WTC11 (cell line): Measurements from ENCODE around the gene C10orf90. TPM values are rescaled to one million over a fixed set of nuclear protein-coding genes. Genes with fewer than 3 reads are reported as not detected.

Experiments used
- ATAC-seq: fragments of 200-7000 bp; cut with Tn5 transposase; 2 replicates; pipeline ENCODE4 v1.10.0; 2021; ENCODE audit warnings: mild to moderate bottlenecking, moderate library complexity
- CTCF ChIA-PET: fragments of 300-600 bp; sonication (Branson Sonifier 250); formaldehyde crosslinking; loops from one replicate; lab custom pipeline; 2021; ENCODE audit warnings: antibody characterized with exemption; lab: Charles Lee
- POLR2A ChIA-PET: fragments of 350-600 bp; sonication (Branson Sonifier 250); formaldehyde crosslinking; loops from one replicate; lab custom pipeline; 2021; ENCODE audit warnings: antibody characterized with exemption; lab: Charles Lee
- DNase-seq: peaks from one replicate; pipeline ENCODE4 v3.0.0; 2021; ENCODE audit warnings: low spot score
- H3K27ac Mint-ChIP-seq: 2 replicates; pipeline ENCODE4 v1.8.0; 2021; ENCODE audit warnings: mixed read lengths
- H3K27me3 Mint-ChIP-seq: 2 replicates; pipeline ENCODE4 v1.8.0; 2021; ENCODE audit warnings: low read depth, mild to moderate bottlenecking, moderate library complexity, mixed read lengths
- H3K36me3 Mint-ChIP-seq: 2 replicates; pipeline ENCODE4 v1.8.0; 2021; ENCODE audit warnings: mixed read lengths
- H3K4me1 Mint-ChIP-seq: 2 replicates; pipeline ENCODE4 v1.8.0; 2022; ENCODE audit warnings: mixed read lengths
- H3K4me3 Mint-ChIP-seq: 2 replicates; pipeline ENCODE4 v1.8.0; 2021; ENCODE audit warnings: mild to moderate bottlenecking, moderate library complexity, mixed read lengths
- H3K9me3 Mint-ChIP-seq: 2 replicates; pipeline ENCODE4 v1.8.0; 2021; ENCODE audit warnings: mixed read lengths
- CREB1 ChIP-seq: sonication (generic); formaldehyde crosslinking; IDR thresholded peaks from 2 replicates; pipeline ENCODE4 v1.8.0; 2023; ENCODE audit warnings: mild to moderate bottlenecking, missing genetic modification reagents
- CREM ChIP-seq: sonication (generic); formaldehyde crosslinking; IDR thresholded peaks from 2 replicates; pipeline ENCODE4 v1.8.1; 2022; ENCODE audit warnings: mild to moderate bottlenecking, missing genetic modification reagents, moderate library complexity
- EMX1 ChIP-seq: fragments of 250-450 bp; sonication (Bioruptor Pico); IDR thresholded peaks from 2 replicates; pipeline ENCODE4 v1.8.0; 2021; ENCODE audit warnings: mild to moderate bottlenecking
- ETV6 ChIP-seq: sonication (generic); formaldehyde crosslinking; IDR thresholded peaks from 2 replicates; pipeline ENCODE4 v1.8.1; 2022; ENCODE audit warnings: mild to moderate bottlenecking, missing genetic modification reagents
- FOXJ3 ChIP-seq: sonication (generic); formaldehyde crosslinking; IDR thresholded peaks from 2 replicates; pipeline ENCODE4 v1.9.0; 2021; ENCODE audit warnings: missing genetic modification reagents, mild to moderate bottlenecking, borderline replicate concordance
- FOXP1 ChIP-seq: sonication (generic); formaldehyde crosslinking; IDR thresholded peaks from 2 replicates; pipeline ENCODE4 v1.8.0; 2022; ENCODE audit warnings: missing genetic modification reagents, mild to moderate bottlenecking, moderate library complexity, borderline replicate concordance
- GTF2I ChIP-seq: fragments of 250-450 bp; sonication (Bioruptor Pico); conservative IDR thresholded peaks from 2 replicates; pipeline ENCODE4 v1.4.0; 2021; ENCODE audit warnings: mild to moderate bottlenecking
- NR1H2 ChIP-seq: sonication (generic); formaldehyde crosslinking; IDR thresholded peaks from 2 replicates; pipeline ENCODE4 v1.9.0; 2021; ENCODE audit warnings: mild to moderate bottlenecking, moderate library complexity, missing genetic modification reagents
- PRRX2 ChIP-seq: fragments of 250-450 bp; sonication (Bioruptor Pico); IDR thresholded peaks from 2 replicates; pipeline ENCODE4 v1.8.0; 2021; ENCODE audit warnings: mild to moderate bottlenecking
- RELA ChIP-seq: sonication (generic); formaldehyde crosslinking; IDR thresholded peaks from 2 replicates; pipeline ENCODE4 v1.8.1; 2022; ENCODE audit warnings: missing genetic modification reagents, mild to moderate bottlenecking, borderline replicate concordance
- TEAD1 ChIP-seq: sonication (generic); formaldehyde crosslinking; IDR thresholded peaks from 2 replicates; pipeline ENCODE4 v1.8.0; 2022; ENCODE audit warnings: mild to moderate bottlenecking, missing genetic modification reagents
- TP53 ChIP-seq: sonication (generic); formaldehyde crosslinking; IDR thresholded peaks from 2 replicates; pipeline ENCODE4 v1.8.1; 2023; ENCODE audit warnings: mild to moderate bottlenecking, missing genetic modification reagents
- ZNF232 ChIP-seq: sonication (generic); formaldehyde crosslinking; IDR thresholded peaks from 2 replicates; pipeline ENCODE4 v1.8.0; 2022; ENCODE audit warnings: mild to moderate bottlenecking, missing genetic modification reagents
- ZNF263 ChIP-seq: sonication (generic); formaldehyde crosslinking; IDR thresholded peaks from 2 replicates; pipeline ENCODE4 v1.8.1; 2022; ENCODE audit warnings: low read depth, mild to moderate bottlenecking, moderate library complexity, missing genetic modification reagents
- ZNF396 ChIP-seq: fragments of 250-450 bp; sonication (Bioruptor Pico); IDR thresholded peaks from 2 replicates; pipeline ENCODE4 v1.8.0; 2021; ENCODE audit warnings: mild to moderate bottlenecking, moderate library complexity, borderline replicate concordance
- total RNA-seq: library from RNA; stranded (reverse); gene quantifications from 3 replicates; pipeline ENCODE4 v1.2.3, GENCODE V29; 2021
- TF ChIP-seq, protein P1 (sequence below): fragments of 200-600 bp; IDR thresholded peaks from 2 replicates; pipeline ENCODE4 v1.8.0; 2022; ENCODE audit warnings: antibody characterized with exemption
- TF ChIP-seq, protein P2 (sequence below): sonication (generic); formaldehyde crosslinking; IDR thresholded peaks from 2 replicates; pipeline ENCODE4 v1.8.1; 2022; ENCODE audit warnings: mild to moderate bottlenecking, missing genetic modification reagents, moderate library complexity, borderline replicate concordance
- TF ChIP-seq, protein P3 (sequence below): sonication (generic); formaldehyde crosslinking; IDR thresholded peaks from 2 replicates; pipeline ENCODE4 v1.8.1; 2023; ENCODE audit warnings: mild to moderate bottlenecking, moderate library complexity, missing genetic modification reagents
- TF ChIP-seq, protein P4 (sequence below): sonication (generic); formaldehyde crosslinking; conservative IDR thresholded peaks from 2 replicates; pipeline ENCODE4 v1.8.1; 2023; ENCODE audit warnings: mild to moderate bottlenecking, low read depth, missing genetic modification reagents, moderate library complexity
- TF ChIP-seq, protein P5 (sequence below): sonication (generic); formaldehyde crosslinking; IDR thresholded peaks from 2 replicates; pipeline ENCODE4 v1.8.1; 2023; ENCODE audit warnings: mild to moderate bottlenecking, missing genetic modification reagents, borderline replicate concordance

Gene C10orf90
- total RNA-seq, 1 experiment from 2014 or later, result 0.85 TPM

DNA sequence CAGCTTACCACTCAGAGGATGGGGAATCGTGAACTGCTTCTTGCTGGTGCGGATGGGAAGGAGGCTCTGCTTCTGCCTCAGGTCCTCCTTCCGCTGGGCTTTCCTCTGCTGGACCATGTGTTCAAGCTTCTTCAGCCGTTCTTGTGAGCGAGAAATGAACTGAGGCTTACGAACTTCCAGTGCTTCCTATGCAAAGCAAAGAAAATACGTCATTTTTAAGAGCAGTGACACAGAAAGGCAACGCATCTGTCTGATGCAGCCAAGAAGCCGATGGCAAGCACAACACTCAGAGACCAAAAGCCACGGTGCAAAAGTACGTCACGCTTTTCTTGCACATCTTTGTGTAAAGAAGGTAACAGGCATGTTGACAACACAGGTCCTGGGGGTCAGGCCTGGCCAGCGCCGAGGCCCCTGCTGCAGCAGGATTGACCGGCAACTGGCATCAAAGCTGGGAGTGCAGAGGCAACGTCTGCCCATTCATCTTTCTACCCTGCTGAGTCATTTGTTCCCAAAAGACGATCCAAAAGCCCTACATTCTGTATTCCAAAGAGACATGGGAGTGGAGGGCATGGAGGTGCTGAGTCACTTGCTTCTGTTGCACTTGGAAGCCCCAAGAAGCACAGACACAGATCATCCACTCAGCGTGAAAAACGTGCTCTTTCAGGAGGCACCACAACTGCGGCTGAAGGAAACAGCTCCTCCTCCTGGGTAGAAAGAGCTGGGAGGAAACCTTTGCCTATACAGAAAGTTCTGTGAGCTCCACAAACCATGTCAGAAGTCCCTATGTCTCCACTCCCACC, 211.3 kb downstream of the C10orf90 start:
- Mint-ChIP-seq H3K9me3 (peaks cover 8% of the 10 kb centered on the region), H3K4me1 (no peaks in the 10 kb centered on the region), H3K36me3 (no peaks in the 10 kb centered on the region), H3K27me3 (peaks cover 12% of the 10 kb centered on the region), H3K27ac (no peak overlapping the region), H3K4me3 (no peak overlapping the region)
- no peak for DNase-seq
- TF ChIP-seq FOXP1 (no peak), RELA (CRISPR knock-in tag) (no peak), ZNF396 (CRISPR knock-in tag) (no peak), ETV6 (CRISPR knock-in tag) (no peak), NR1H2 (CRISPR knock-in tag) (no peak), GTF2I (CRISPR knock-in tag) (no peak), EMX1 (CRISPR knock-in tag) (no peak), ZNF232 (CRISPR knock-in tag) (no peak), CREM (CRISPR knock-in tag) (no peak), FOXJ3 (CRISPR knock-in tag) (no peak), PRRX2 (CRISPR knock-in tag) (no peak), TEAD1 (CRISPR knock-in tag) (no peak), CREB1 (CRISPR knock-in tag) (no peak), TP53 (CRISPR knock-in tag) (no peak), ZNF263 (no peak)
- TF ChIP-seq, protein P1, sequence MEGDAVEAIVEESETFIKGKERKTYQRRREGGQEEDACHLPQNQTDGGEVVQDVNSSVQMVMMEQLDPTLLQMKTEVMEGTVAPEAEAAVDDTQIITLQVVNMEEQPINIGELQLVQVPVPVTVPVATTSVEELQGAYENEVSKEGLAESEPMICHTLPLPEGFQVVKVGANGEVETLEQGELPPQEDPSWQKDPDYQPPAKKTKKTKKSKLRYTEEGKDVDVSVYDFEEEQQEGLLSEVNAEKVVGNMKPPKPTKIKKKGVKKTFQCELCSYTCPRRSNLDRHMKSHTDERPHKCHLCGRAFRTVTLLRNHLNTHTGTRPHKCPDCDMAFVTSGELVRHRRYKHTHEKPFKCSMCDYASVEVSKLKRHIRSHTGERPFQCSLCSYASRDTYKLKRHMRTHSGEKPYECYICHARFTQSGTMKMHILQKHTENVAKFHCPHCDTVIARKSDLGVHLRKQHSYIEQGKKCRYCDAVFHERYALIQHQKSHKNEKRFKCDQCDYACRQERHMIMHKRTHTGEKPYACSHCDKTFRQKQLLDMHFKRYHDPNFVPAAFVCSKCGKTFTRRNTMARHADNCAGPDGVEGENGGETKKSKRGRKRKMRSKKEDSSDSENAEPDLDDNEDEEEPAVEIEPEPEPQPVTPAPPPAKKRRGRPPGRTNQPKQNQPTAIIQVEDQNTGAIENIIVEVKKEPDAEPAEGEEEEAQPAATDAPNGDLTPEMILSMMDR, result no peak
- TF ChIP-seq, protein P2, sequence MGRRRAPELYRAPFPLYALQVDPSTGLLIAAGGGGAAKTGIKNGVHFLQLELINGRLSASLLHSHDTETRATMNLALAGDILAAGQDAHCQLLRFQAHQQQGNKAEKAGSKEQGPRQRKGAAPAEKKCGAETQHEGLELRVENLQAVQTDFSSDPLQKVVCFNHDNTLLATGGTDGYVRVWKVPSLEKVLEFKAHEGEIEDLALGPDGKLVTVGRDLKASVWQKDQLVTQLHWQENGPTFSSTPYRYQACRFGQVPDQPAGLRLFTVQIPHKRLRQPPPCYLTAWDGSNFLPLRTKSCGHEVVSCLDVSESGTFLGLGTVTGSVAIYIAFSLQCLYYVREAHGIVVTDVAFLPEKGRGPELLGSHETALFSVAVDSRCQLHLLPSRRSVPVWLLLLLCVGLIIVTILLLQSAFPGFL (CRISPR knock-in tag), result no peak
- TF ChIP-seq, protein P3, sequence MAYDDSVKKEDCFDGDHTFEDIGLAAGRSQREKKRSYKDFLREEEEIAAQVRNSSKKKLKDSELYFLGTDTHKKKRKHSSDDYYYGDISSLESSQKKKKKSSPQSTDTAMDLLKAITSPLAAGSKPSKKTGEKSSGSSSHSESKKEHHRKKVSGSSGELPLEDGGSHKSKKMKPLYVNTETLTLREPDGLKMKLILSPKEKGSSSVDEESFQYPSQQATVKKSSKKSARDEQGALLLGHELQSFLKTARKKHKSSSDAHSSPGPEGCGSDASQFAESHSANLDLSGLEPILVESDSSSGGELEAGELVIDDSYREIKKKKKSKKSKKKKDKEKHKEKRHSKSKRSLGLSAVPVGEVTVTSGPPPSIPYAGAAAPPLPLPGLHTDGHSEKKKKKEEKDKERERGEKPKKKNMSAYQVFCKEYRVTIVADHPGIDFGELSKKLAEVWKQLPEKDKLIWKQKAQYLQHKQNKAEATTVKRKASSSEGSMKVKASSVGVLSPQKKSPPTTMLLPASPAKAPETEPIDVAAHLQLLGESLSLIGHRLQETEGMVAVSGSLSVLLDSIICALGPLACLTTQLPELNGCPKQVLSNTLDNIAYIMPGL (CRISPR knock-in tag), result no peak
- TF ChIP-seq, protein P4, sequence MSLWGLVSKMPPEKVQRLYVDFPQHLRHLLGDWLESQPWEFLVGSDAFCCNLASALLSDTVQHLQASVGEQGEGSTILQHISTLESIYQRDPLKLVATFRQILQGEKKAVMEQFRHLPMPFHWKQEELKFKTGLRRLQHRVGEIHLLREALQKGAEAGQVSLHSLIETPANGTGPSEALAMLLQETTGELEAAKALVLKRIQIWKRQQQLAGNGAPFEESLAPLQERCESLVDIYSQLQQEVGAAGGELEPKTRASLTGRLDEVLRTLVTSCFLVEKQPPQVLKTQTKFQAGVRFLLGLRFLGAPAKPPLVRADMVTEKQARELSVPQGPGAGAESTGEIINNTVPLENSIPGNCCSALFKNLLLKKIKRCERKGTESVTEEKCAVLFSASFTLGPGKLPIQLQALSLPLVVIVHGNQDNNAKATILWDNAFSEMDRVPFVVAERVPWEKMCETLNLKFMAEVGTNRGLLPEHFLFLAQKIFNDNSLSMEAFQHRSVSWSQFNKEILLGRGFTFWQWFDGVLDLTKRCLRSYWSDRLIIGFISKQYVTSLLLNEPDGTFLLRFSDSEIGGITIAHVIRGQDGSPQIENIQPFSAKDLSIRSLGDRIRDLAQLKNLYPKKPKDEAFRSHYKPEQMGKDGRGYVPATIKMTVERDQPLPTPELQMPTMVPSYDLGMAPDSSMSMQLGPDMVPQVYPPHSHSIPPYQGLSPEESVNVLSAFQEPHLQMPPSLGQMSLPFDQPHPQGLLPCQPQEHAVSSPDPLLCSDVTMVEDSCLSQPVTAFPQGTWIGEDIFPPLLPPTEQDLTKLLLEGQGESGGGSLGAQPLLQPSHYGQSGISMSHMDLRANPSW (CRISPR knock-in tag), result no peak
- TF ChIP-seq, protein P5, sequence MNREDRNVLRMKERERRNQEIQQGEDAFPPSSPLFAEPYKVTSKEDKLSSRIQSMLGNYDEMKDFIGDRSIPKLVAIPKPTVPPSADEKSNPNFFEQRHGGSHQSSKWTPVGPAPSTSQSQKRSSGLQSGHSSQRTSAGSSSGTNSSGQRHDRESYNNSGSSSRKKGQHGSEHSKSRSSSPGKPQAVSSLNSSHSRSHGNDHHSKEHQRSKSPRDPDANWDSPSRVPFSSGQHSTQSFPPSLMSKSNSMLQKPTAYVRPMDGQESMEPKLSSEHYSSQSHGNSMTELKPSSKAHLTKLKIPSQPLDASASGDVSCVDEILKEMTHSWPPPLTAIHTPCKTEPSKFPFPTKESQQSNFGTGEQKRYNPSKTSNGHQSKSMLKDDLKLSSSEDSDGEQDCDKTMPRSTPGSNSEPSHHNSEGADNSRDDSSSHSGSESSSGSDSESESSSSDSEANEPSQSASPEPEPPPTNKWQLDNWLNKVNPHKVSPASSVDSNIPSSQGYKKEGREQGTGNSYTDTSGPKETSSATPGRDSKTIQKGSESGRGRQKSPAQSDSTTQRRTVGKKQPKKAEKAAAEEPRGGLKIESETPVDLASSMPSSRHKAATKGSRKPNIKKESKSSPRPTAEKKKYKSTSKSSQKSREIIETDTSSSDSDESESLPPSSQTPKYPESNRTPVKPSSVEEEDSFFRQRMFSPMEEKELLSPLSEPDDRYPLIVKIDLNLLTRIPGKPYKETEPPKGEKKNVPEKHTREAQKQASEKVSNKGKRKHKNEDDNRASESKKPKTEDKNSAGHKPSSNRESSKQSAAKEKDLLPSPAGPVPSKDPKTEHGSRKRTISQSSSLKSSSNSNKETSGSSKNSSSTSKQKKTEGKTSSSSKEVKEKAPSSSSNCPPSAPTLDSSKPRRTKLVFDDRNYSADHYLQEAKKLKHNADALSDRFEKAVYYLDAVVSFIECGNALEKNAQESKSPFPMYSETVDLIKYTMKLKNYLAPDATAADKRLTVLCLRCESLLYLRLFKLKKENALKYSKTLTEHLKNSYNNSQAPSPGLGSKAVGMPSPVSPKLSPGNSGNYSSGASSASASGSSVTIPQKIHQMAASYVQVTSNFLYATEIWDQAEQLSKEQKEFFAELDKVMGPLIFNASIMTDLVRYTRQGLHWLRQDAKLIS (CRISPR knock-in tag), result no peak
- ChIA-PET POLR2A (no interaction called here), CTCF (interaction anchor here (0.6 to 1.1 kb wide), 3 partner anchors 26 to 524 kb away, joined by 3 to 4 read pairs (median 3); partner anchors contain the start of gene ADAM12)
- no peak for ATAC-seq
